Ovary (tissue), 3 donors: Measurements from ENCODE around the gene KCNJ16.

Experiments used
- CTCF ChIP-seq, 3 donors: fragments of 450-650 bp in 2 of 3; fragments of 200-600 bp in 1 of 3; IDR thresholded peaks; one replicate each; pipeline versions ENCODE4 v1.5.1 to v1.8.0; 2016 to 2022; ENCODE audit warnings: antibody characterized with exemption in 3 of 3, mild to moderate bottlenecking in 1 of 3
- POLR2A ChIP-seq: fragments of 450-650 bp; IDR thresholded peaks from one replicate; pipeline ENCODE4 v1.6.1; 2017; ENCODE audit warnings: antibody characterized with exemption, mild to moderate bottlenecking, moderate library complexity
- donor health status: DM: no; HTN: no; CAD: no.

- TF ChIP-seq CTCF (IDR thresholded peaks at IDR 0.05) (no peak), POLR2A (no peak)
These were observed 106.8 kb downstream of the KCNJ16 start for GRCh38 chr17:70181866-70182265.
